HG02884 (cell line): ENCODE measurements around the gene AFAP1.
A peak's percentile ranks its signal among the peaks of the same experiment; 100 is the strongest.

Experiments
- ATAC-seq: cut with Tn5 transposase; IDR thresholded peaks from one replicate; pipeline ENCODE4 v1.9.1; 2021; ENCODE audit warnings: mild to moderate bottlenecking, moderate library complexity; ENCODE audit not compliant: unreplicated experiment

AFAP1 gene

DNA sequence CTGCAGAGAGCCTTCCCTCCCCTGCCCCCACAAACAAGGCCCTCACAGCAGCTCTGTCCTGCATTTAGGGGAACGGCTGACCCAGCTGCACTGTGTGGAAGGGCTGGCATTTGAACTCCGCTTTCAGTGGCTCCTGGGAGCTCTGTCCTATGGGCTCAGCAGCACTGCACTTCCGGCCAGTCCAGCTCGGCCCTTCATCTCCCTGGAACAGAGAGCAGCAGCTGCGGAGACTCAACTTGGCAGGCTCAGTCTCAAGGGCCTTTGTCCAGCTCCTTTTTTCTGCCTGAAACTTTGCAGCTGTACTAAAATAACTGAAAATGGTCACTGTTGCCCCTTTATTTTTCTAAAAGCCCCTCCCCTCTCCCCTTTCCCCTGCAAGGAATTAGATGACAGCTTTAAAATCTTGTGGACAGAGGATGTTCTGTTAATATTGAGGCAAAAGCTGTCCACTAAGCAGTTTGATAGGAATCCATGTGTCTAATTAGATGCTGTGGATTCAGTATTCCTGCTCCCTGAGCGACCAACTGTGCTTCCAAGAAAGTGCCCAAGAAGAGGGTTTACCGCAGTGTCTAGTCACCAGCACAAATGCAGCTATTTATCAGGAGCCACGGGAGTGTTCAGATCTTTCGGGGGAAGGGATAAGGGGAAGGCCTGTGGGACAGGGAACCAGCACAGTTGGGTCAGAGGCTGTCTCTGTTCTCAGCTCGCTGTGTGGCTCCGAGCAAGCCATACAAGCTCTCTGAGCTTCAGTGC is 133.1 kb downstream of the AFAP1 start:
- no peak for ATAC-seq

DNA sequence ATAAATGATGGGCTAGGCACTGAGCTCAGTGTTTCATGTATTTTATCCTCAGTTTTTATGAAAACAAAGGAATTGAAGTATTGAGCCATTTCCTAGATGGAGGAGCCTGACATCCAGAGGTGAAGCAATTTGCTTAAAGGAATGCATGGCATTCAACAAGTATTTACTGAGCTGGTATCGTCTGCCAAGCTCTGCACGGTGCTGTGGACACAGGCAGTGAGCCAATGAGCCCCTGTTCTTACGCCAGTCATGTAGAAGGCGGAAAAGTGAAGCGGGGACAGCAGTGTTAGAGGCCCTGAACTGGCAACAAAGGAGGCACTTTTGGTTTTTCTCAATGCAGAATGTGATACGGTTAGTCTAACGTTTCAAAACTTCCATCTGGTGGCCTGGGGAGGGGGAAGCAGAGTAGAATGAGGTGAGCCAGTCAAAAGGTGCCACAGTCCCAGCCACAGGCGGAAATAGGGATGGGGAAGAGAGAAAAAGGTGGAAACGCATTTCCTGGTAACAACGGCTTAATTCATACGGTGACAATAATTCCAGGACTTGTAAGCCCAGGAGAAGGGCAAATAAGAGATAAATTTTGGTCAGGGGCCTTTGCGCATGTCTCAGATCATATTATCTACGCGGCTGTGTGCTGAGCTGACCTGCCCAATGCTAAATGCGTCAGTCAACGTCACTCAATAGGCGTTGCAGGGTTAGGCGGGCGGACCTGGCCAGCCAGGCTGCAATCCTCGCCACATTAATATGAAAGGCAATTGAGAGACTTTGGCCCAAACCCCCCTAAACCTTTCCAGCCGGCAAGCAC is 133.9 kb downstream of the AFAP1 start:
- ATAC-seq: no peak

- no peak for ATAC-seq
These were observed 134.8 kb downstream of the AFAP1 start for GRCh38 chr4:7804756-7805385.

DNA sequence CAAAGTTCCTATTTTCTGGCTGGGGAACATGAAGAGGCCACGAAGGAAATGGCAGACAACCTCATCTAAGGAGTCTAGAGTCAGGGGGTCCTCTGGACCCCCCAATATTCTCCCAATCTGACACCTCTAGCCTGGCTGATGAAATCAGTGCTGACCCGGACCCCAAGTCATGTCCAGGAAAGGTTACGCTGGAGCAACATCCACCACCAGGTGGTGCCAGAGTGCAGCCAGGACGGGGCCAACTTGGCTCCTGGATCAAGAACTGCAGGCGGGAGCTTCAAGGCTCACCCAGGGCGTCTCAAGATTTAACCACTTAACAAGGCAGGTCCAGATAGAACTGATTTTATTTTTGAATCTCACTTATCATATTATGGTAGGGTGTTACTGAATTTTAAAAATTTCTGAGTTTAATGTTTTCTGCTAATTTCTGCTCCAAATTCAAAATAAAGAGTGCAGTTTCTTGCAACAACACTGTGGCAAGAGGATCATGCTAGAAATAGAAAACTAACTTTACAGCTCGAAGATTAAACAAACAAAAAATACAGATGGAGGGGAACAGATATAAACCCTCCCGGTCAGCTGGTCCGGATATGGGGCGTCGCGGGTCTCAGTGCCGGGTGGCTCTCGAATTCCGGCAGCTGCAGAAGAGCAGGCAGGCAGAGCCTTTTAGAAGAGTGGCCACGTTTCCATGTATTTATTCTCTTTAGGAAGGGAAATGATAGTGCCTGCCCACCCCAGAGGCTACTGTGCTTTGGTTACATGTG is 135.5 kb downstream of the AFAP1 start:
- ATAC-seq: no peak

- ATAC-seq: no peak
These were observed 136.3 kb downstream of the AFAP1 start for GRCh38 chr4:7803371-7803770.

- ATAC-seq: peak; percentile 89
These were observed 137.5 kb downstream of the AFAP1 start for GRCh38 chr4:7802093-7802726.

DNA sequence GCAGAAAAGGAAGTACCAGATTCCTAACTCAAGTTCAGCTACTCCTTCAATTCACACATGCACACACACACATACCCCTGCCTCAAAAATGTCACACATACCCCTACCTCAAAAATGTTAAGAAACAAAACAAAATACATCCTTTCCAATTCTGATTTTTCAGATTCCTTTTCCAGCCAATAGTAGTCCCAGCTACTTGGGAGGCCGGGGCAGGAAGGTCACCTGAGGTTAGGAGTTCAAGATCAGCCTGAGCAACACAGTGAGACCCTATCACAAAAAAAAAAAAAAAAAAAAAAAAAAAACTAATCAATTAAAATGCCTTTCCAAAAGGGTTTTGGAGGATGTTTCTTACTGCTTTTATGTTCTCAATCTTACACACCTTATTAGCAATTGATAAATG is 138.0 kb downstream of the AFAP1 start:
- ATAC-seq: no peak

GRCh38 chr4:7801001-7801400 is 138.7 kb downstream of the AFAP1 start:
- ATAC-seq: no peak

DNA sequence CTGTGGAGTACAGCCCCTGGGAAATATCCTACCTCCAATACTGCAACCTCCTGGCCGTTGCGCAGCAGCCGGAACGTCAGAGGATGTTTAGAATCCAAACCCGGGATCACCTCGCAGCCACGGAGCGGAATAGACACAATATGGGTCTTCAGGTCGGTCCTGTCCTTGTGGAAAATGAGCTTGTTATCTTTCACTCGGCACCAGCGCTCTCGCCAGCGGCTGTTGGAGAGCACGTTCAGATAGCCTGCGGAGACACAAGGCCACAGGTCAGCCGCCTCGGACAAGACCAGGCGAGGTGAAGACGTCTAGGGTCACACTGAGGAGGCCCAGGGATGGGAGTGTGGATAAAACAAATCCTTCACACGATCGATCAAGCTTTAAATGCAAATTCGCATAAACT is 139.3 kb downstream of the AFAP1 start:
- ATAC-seq: no peak

- ATAC-seq: no peak
These were observed 139.9 kb downstream of the AFAP1 start for GRCh38 chr4:7799736-7800135.

GRCh38 chr4:7799306-7799705 is 140.4 kb downstream of the AFAP1 start:
- no peak for ATAC-seq

GRCh38 chr4:7798178-7798995 is 141.3 kb downstream of the AFAP1 start:
- no peak for ATAC-seq

DNA sequence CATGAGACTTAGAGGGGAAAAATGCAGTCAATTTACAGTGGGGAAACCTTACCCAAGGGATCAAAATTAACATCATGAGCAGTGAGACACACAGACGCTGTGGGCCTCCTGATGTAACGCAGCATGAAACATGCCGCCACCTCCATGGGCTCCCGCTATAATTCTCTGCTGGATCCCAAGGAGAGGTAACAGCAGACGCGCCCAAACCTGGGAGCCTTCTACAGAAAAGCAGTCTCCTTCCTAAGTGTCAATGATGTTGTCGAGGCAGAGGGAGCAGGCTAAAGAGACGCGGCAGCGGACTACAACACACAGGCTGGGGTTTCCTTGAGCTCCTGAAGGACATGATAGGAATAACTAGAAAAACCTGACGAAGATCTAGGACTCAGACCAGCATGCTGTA is 142.3 kb downstream of the AFAP1 start:
- no peak for ATAC-seq

- ATAC-seq: no peak
These were observed 143.7 kb downstream of the AFAP1 start for GRCh38 chr4:7795983-7796382.

DNA sequence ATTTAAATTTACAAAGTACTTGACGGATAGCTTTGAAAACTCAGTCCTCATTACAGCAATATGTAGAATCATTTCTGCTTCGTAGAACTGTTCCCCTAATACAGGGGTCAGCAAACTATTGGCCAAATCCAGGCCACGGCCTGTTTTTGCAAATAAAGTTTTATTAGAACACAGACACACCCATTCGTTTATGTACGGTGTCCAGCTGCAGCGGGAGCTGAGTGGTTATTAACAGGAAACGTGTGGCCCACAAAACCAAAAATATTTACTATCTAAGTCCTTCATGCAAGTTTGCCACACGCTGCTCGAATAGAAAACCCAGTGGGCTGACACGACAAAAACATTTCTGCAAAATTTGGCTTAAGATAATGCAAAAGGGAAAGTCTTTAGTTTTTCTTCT is 146.5 kb downstream of the AFAP1 start:
- ATAC-seq: no peak

- ATAC-seq: peak; percentile 89
These were observed 147.0 kb downstream of the AFAP1 start for GRCh38 chr4:7792616-7793015.

DNA sequence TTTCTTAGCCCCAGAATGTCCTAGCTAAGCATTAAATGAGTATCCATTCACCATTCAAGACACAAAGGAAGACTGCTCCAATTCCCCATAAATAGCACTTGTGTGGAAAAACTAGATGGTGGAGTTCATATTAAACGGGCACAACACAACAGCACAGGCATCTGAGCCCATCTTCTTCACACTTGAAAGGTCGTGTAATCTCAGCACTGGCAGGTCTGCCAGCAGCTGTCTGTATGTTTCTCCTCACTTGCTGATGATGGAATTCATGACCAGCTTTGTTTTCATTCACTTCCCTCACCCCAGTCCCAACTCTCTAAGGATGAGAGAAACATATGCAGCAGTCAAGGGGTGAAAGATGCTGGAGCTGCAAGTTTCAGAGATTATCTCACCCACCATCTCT is 148.7 kb downstream of the AFAP1 start:
- no peak for ATAC-seq

DNA sequence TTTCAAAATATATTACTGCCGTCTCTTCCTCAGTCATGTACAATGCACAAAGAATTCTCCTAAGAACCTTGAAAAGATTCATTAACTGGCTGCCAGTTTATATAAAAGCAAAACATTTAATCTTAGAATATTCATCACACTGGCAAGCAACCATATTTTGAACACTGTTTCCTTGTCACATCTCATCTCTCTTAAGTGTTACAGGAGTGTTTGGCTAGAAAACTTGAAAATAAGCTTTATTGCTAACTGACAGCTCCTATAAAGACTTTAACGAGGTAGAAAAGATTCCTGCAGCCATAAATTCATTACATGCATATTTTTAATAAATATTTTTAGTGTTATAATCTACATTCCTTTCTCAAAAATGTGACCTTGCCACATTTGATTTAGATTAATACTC is 149.6 kb downstream of the AFAP1 start:
- ATAC-seq: no peak

DNA sequence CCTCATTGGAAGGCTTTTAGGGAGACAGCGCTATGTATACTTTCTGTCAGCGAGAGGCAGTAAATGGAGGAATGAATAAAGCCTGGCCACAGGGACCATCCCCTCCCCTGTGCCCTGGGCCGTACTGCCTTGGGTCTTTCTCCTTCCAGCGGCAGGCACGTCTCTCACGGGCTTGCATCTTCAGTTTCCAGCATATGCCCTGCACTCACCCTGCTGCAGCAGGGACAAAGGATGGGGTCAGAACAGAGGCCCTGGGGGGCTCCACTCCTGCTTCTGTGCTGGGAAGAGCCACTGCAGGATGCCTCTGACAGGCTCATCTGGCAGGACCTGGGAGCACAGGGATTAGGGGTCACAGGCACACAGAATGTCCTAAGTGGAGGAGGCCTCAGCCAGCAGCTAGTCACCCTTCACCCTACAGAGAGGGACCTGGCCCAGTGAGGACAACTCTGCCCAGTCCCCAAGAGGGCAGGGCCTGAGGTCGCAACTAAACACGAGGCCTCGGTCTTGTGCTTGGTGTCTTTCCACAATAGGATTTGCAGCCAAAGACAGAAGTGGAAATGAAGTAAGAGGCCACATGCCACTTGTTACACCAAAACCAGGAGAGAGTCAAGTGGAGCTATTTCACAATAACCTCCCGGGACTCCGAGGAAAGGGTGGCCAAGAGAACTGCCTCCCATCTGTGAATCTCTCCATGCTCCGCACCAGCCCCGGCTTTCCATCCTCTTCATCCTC is 150.8 kb downstream of the AFAP1 start:
- no peak for ATAC-seq
